Measurements from ENCODE around the gene SV2C.

GRCh38 chr5:76081811-76082771 is 1.1 kb upstream of the SV2C start:
- no peak for TF ChIP-seq CTCF (IDR thresholded peaks at IDR 0.05; ENCODE audit: borderline replicate concordance, extremely low read depth, low read length, poor library complexity, severe bottlenecking)
- no peak for TF ChIP-seq EZH2 (IDR thresholded peaks at IDR 0.05; ENCODE audit: borderline replicate concordance, low read depth, low read length, severe bottlenecking)
